Fibroblast of pulmonary artery (primary cell): ENCODE measurements around the gene RASL11B.

Experiments
- DNase-seq: peaks from one replicate; pipeline ENCODE4 v3.0.0-alpha.2; 2010; ENCODE audit warnings: low read depth
- H3K4me3 ChIP-seq: replicated peaks from 2 replicates; pipeline ENCODE4 v1.5.1; 2011; ENCODE audit warnings: low read depth, mild to moderate bottlenecking, control low read depth, low read length, moderate library complexity
- CTCF ChIP-seq: IDR thresholded peaks from 2 replicates; pipeline ENCODE4 v1.5.1; 2011; ENCODE audit warnings: mild to moderate bottlenecking, control low read depth, low read length, inconsistent platforms; ENCODE audit errors: missing control alignments

The RASL11B gene

GRCh38 chr4:52843958-52844357, 18.2 kb upstream of the RASL11B start:
- no peak for TF ChIP-seq CTCF

GRCh38 chr4:52844596-52844995, 17.5 kb upstream of the RASL11B start:
- no peak for TF ChIP-seq CTCF
- no peak overlapping the region for H3K4me3 ChIP-seq
- no peak for DNase-seq

More at GRCh38 chr4:52843958-52844357, 18.2 kb upstream of the RASL11B start:
- no peak overlapping the region for H3K4me3 ChIP-seq
- DNase-seq, result no peak

GRCh38 chr4:52846502-52846901, 15.6 kb upstream of the RASL11B start:
- no peak for DNase-seq
- H3K4me3 ChIP-seq, result no peak overlapping the region
- no peak for TF ChIP-seq CTCF

GRCh38 chr4:52848254-52848653, 13.9 kb upstream of the RASL11B start:
- H3K4me3 ChIP-seq, result no peak overlapping the region
- no peak for TF ChIP-seq CTCF
- no peak for DNase-seq

- no peak overlapping the region for H3K4me3 ChIP-seq
- TF ChIP-seq CTCF, result no peak
- no peak for DNase-seq
Observed at GRCh38 chr4:52850406-52851124, 11.6 kb upstream of the RASL11B start.

GRCh38 chr4:52852041-52852440, 10.1 kb upstream of the RASL11B start:
- no peak overlapping the region for H3K4me3 ChIP-seq
- DNase-seq, result no peak
- TF ChIP-seq CTCF, result no peak

GRCh38 chr4:52852711-52853110, 9.4 kb upstream of the RASL11B start:
- TF ChIP-seq CTCF, result no peak
- no peak overlapping the region for H3K4me3 ChIP-seq
- no peak for DNase-seq
